H1 (cell line): ENCODE data around the gene ZNF521. TPM values are rescaled to one million over a fixed set of nuclear protein-coding genes. Genes with fewer than 3 reads are reported as not detected.

Source experiments
- CTCF ChIA-PET: fragments of 300-600 bp; sonication (Branson Sonifier 250); formaldehyde crosslinking; loops from one replicate; lab custom pipeline; 2021; ENCODE audit not compliant: partially characterized antibody; lab: Charles Lee
- POLR2A ChIA-PET: fragments of 300-600 bp; sonication (Branson Sonifier 250); formaldehyde crosslinking; loops from one replicate; lab custom pipeline; 2021; ENCODE audit warnings: inconsistent platforms; ENCODE audit not compliant: partially characterized antibody; lab: Charles Lee
- DNase-seq, 2 experiments: peaks; one replicate each; pipeline versions ENCODE4 v3.0.0 to v3.0.0-alpha.2; 2010 to 2022; ENCODE audit warnings: low spot score in 2 of 2, low read depth in 1 of 2, mixed read lengths in 1 of 2
- FAIRE-seq: peaks from 2 replicates; lab custom pipeline; 2011; peaks lifted over from hg19 to GRCh38; lab: Jason Lieb, UNC
- H2AFZ ChIP-seq: 2 replicates; pipeline ENCODE4 v1.8.1; 2012; ENCODE audit warnings: low read length, inconsistent platforms
- H2AK5ac ChIP-seq: 2 replicates; pipeline ENCODE4 v1.6.1; 2013; ENCODE audit warnings: low read depth, low read length
- H2BK120ac ChIP-seq: replicated peaks from 2 replicates; pipeline ENCODE3; 2013; ENCODE audit warnings: low read depth, low read length, inconsistent platforms
- H2BK12ac ChIP-seq: 2 replicates; pipeline ENCODE4 v1.6.1; 2013; ENCODE audit warnings: low read depth, low read length
- H2BK15ac ChIP-seq: 2 replicates; pipeline ENCODE4 v1.6.1; 2013; ENCODE audit warnings: low read length
- H2BK20ac ChIP-seq: 2 replicates; pipeline ENCODE4 v1.6.1; 2013; ENCODE audit warnings: low read length
- H2BK5ac ChIP-seq: 2 replicates; pipeline ENCODE4 v1.6.1; 2013; ENCODE audit warnings: low read depth, low read length
- H3K14ac ChIP-seq: 2 replicates; pipeline ENCODE4 v1.6.1; 2013; ENCODE audit warnings: inconsistent platforms; ENCODE audit not compliant: insufficient read length
- H3K18ac ChIP-seq: 2 replicates; pipeline ENCODE4 v1.6.1; 2013; ENCODE audit warnings: low read length; ENCODE audit errors: extremely low read depth
- H3K23ac ChIP-seq: 2 replicates; pipeline ENCODE4 v1.6.1; 2013; ENCODE audit warnings: inconsistent platforms; ENCODE audit not compliant: insufficient read length
- H3K23me2 ChIP-seq: 2 replicates; pipeline ENCODE4 v1.6.1; 2013; ENCODE audit warnings: low read depth, low read length
- H3K27ac ChIP-seq: 2 replicates; pipeline ENCODE4 v1.6.1; 2011; ENCODE audit warnings: low read depth, low read length, inconsistent platforms
- H3K27me3 ChIP-seq, 4 experiments: replicated peaks in 1 of 4; 1 replicate in 1 of 4; 2 replicates in 3 of 4; pipeline versions ENCODE4 v1.6.1 to v1.8.1; 2011 to 2013; ENCODE audit warnings: low read length in 3 of 4, mild to moderate bottlenecking in 3 of 4, inconsistent platforms in 2 of 4, mixed read lengths in 2 of 4, moderate library complexity in 1 of 4; ENCODE audit not compliant: control insufficient read depth in 3 of 4, insufficient read depth in 3 of 4; ENCODE audit errors: extremely low read depth in 1 of 4
- H3K36me3 ChIP-seq, 4 experiments: 2 replicates each; pipeline versions ENCODE4 v1.6.1 to v1.8.1; 2011 to 2013; ENCODE audit warnings: mild to moderate bottlenecking in 4 of 4, low read length in 3 of 4, moderate library complexity in 2 of 4, control low read depth in 1 of 4, inconsistent platforms in 1 of 4; ENCODE audit not compliant: insufficient read depth in 4 of 4, control insufficient read depth in 2 of 4
- H3K4ac ChIP-seq: replicated peaks from 2 replicates; pipeline ENCODE3; 2013; ENCODE audit warnings: low read length, low read depth, mixed read lengths, inconsistent platforms; ENCODE audit not compliant: insufficient read length
- H3K4me1 ChIP-seq, 4 experiments: replicated peaks in 1 of 4; 1 replicate in 1 of 4; 2 replicates in 3 of 4; pipeline versions ENCODE4 v1.6.1 to v1.8.1; 2011 to 2013; ENCODE audit warnings: low read length in 3 of 4, inconsistent platforms in 2 of 4, mixed read lengths in 1 of 4; ENCODE audit not compliant: insufficient read depth in 4 of 4, control insufficient read depth in 3 of 4
- H3K4me2 ChIP-seq, 2 experiments: 2 replicates each; pipeline versions ENCODE4 v1.6.1 to v1.8.1; 2011 to 2013; ENCODE audit warnings: low read depth in 2 of 2, low read length in 2 of 2, control low read depth in 1 of 2, inconsistent platforms in 1 of 2, mild to moderate bottlenecking in 1 of 2; ENCODE audit not compliant: insufficient read depth in 1 of 2
- H3K4me3 ChIP-seq, 4 experiments: fragments of 200-600, 300-600 bp in 1 of 4; sonication (generic), shearing (Covaris generic), sonication (Bioruptor Twin) in 1 of 4; 2 replicates each; pipeline versions ENCODE4 v1.5.1 to v1.8.1; 2011 to 2016; ENCODE audit warnings: low read length in 4 of 4, low read depth in 3 of 4, control low read depth in 2 of 4, inconsistent platforms in 2 of 4, mild to moderate bottlenecking in 2 of 4, mixed read lengths in 1 of 4, moderate library complexity in 1 of 4; ENCODE audit not compliant: insufficient read depth in 2 of 4; ENCODE audit errors: extremely low read depth in 1 of 4
- H3K56ac ChIP-seq: replicated peaks from 2 replicates; pipeline ENCODE3; 2013; ENCODE audit warnings: low read depth, mild to moderate bottlenecking, mixed read lengths, low read length, inconsistent platforms; ENCODE audit not compliant: insufficient read length
- H3K79me1 ChIP-seq: 2 replicates; pipeline ENCODE4 v1.6.1; 2013; ENCODE audit warnings: low read depth, low read length, control low read depth
- H3K79me2 ChIP-seq, 2 experiments: 2 replicates each; pipeline versions ENCODE4 v1.6.1 to v1.8.1; 2012 to 2013; ENCODE audit warnings: low read length in 2 of 2, mild to moderate bottlenecking in 2 of 2, inconsistent platforms in 1 of 2; ENCODE audit not compliant: insufficient read depth in 2 of 2, control insufficient read depth in 1 of 2
- H3K9ac ChIP-seq, 4 experiments: replicated peaks in 1 of 4; 1 replicate in 1 of 4; 2 replicates in 3 of 4; pipeline versions ENCODE4 v1.6.1 to v1.8.1; 2011 to 2013; ENCODE audit warnings: low read depth in 3 of 4, low read length in 3 of 4, control low read depth in 2 of 4, mild to moderate bottlenecking in 2 of 4, moderate library complexity in 2 of 4, inconsistent platforms in 1 of 4; ENCODE audit errors: extremely low read depth in 1 of 4
- H3K9me3 ChIP-seq, 2 experiments: 2 replicates each; pipeline versions ENCODE4 v1.6.1 to v1.8.1; 2012 to 2013; ENCODE audit warnings: mild to moderate bottlenecking in 2 of 2, moderate library complexity in 2 of 2, control low read depth in 1 of 2, inconsistent platforms in 1 of 2, low read depth in 1 of 2, low read length in 1 of 2, mixed read lengths in 1 of 2; ENCODE audit not compliant: insufficient read depth in 2 of 2
- H4K20me1 ChIP-seq, 2 experiments: replicated peaks in 1 of 2; 2 replicates each; pipeline versions ENCODE3 to v1.8.1; 2011 to 2013; ENCODE audit warnings: inconsistent platforms in 2 of 2, low read length in 2 of 2, mild to moderate bottlenecking in 1 of 2; ENCODE audit not compliant: insufficient read depth in 2 of 2, control insufficient read depth in 1 of 2
- H4K5ac ChIP-seq: 2 replicates; pipeline ENCODE4 v1.6.1; 2013; ENCODE audit warnings: low read length, low read depth, mixed read lengths, inconsistent platforms; ENCODE audit not compliant: insufficient read length
- H4K8ac ChIP-seq: 2 replicates; pipeline ENCODE4 v1.8.0; 2013; ENCODE audit warnings: mild to moderate bottlenecking, moderate library complexity, low read length, inconsistent platforms; ENCODE audit not compliant: insufficient read depth; ENCODE audit errors: extremely low read depth
- H4K91ac ChIP-seq: replicated peaks from 2 replicates; pipeline ENCODE3; 2013; ENCODE audit warnings: low read length, mixed read lengths, inconsistent platforms; ENCODE audit not compliant: insufficient read length
- CEBPB ChIP-seq: IDR thresholded peaks from 2 replicates; pipeline ENCODE4 v1.6.1; 2012; ENCODE audit warnings: low read depth, low read length
- HDAC2 ChIP-seq, 2 experiments: fragments of 300-600 bp in 1 of 2; sonication (generic) in 1 of 2; IDR thresholded peaks; 2 replicates each; pipeline ENCODE4 v1.6.1; 2011 to 2012; ENCODE audit warnings: low read depth in 2 of 2, low read length in 2 of 2, mild to moderate bottlenecking in 2 of 2, moderate library complexity in 2 of 2, borderline replicate concordance in 1 of 2, inconsistent platforms in 1 of 2
- KDM1A ChIP-seq: fragments of 200-600, 300-600 bp; sonication (generic); IDR thresholded peaks from 2 replicates; pipeline ENCODE4 v1.7.1; 2016; ENCODE audit warnings: mild to moderate bottlenecking, low read length, borderline replicate concordance
- POLR2AphosphoS5 ChIP-seq: IDR thresholded peaks from 2 replicates; pipeline ENCODE4 v1.6.1; 2011; ENCODE audit warnings: low read depth, low read length
- RXRA ChIP-seq: IDR thresholded peaks from 2 replicates; pipeline ENCODE4 v1.6.1; 2011; ENCODE audit warnings: low read depth, mild to moderate bottlenecking, low read length, moderate library complexity; ENCODE audit not compliant: insufficient read depth
- SAP30 ChIP-seq: fragments of 300-600 bp; sonication (generic); IDR thresholded peaks from 2 replicates; pipeline ENCODE4 v1.7.1; 2012; ENCODE audit warnings: low read length, moderate library complexity, mild to moderate bottlenecking, inconsistent platforms; ENCODE audit not compliant: insufficient read depth, insufficient replicate concordance
- SIRT6 ChIP-seq: IDR thresholded peaks from one replicate; pipeline ENCODE4 v1.7.1; 2012; ENCODE audit warnings: low read length, inconsistent platforms
- SIX5 ChIP-seq: IDR thresholded peaks from 2 replicates; pipeline ENCODE4 v1.6.1; 2011; ENCODE audit warnings: mild to moderate bottlenecking, low read depth, low read length
- SUZ12 ChIP-seq: fragments of 200-600 bp; sonication (generic); IDR thresholded peaks from 2 replicates; pipeline ENCODE4 v1.6.1; 2012; ENCODE audit warnings: mild to moderate bottlenecking, inconsistent platforms, low read length, moderate library complexity, mixed read lengths
- TCF12 ChIP-seq: IDR thresholded peaks from 2 replicates; pipeline ENCODE4 v1.6.1; 2011; ENCODE audit warnings: low read depth, mild to moderate bottlenecking, low read length
- USF2 ChIP-seq: IDR thresholded peaks from 2 replicates; pipeline ENCODE4 v1.6.1; 2011; ENCODE audit warnings: low read length, improper control_type of control experiment
- WGBS, 2 experiments: shearing (Covaris generic) in 1 of 2; methylation state at CpG; one replicate each; pipeline versions ENCODE4 v1.1.6 to v1.1.7; 2013 to 2015; ENCODE audit warnings: low lambda C conversion rate in 2 of 2, mixed read lengths in 2 of 2, inconsistent platforms in 1 of 2, low coverage in 1 of 2, missing lambda C conversion rate in 1 of 2; ENCODE audit not compliant: insufficient replicate concordance in 2 of 2, insufficient coverage in 1 of 2, insufficient read length in 1 of 2; ENCODE audit errors: extremely low coverage in 1 of 2, missing lambda C conversion rate in 1 of 2; 5-methylcytosine and 5-hydroxymethylcytosine counted together
- polyA plus RNA-seq, 7 experiments: library from polyadenylated mRNA; depleted of rRNA in 3 of 7; stranded (reverse) in 5 of 7; unstranded in 2 of 7; fragments of >200 nt in 5 of 7; fragments of 200-250 nt in 2 of 7; gene quantifications; 1 replicate in 5 of 7; 2 replicates in 1 of 7; 4 replicates in 1 of 7; pipeline versions ENCODE4 v1.2.1 to v1.2.3, GENCODE V29; 2011 to 2013; ENCODE audit warnings: missing spikeins in 2 of 7, mixed read lengths in 2 of 7
- total RNA-seq: library from RNA; stranded (reverse); fragmentation: NEBNext Ultra II Directional; extraction: Animal tissue kit (Norgen Biotek cat#: 25700); gene quantifications from 2 replicates; pipeline ENCODE4 v1.2.1, GENCODE V29; 2021

ZNF521 gene
- total and polyA plus RNA-seq, 2 of the 8 experiments (the other 6 are each of a cell fraction or from before 2014, with no cell fraction given), result 9.5 to 15.8 TPM

- Histone ChIP-seq H2BK15ac (no peak overlapping the region), H3K27me3 (no peaks in the 10 kb centered on the region), H2AFZ (no peak overlapping the region), H2BK120ac (no peak overlapping the region), H4K20me1 (no peaks in the 10 kb centered on the region), H3K9ac (peak overlapping the region in 1 of 4 experiments; percentile 25; a peak in 1 of 7 replicates), H2BK12ac (no peak overlapping the region), H4K91ac (no peak overlapping the region), H3K4me1 (peaks cover 0 to 7% (median 2%) of the 10 kb centered on the region in 4 experiments; a peak in 1 of 7 replicates), H3K27ac (no peak overlapping the region), H3K23me2 (no peaks in the 10 kb centered on the region), H3K23ac (no peak overlapping the region), H2AK5ac (no peak overlapping the region)
- no peak for FAIRE-seq
- CTCF ChIA-PET, result interaction anchor here (0.7 to 1.0 kb wide), 2 partner anchors 10 to 422 kb away, joined by 3 read pairs; no protein-coding TSS in a partner anchor
- 84% methylated on average over 5 of the region's 5 CpGs; no CpG with 5 or more reads in 1 of the 2 experiments for WGBS, 2 experiments
- TF ChIP-seq KDM1A, result no peak
- TF ChIP-seq POLR2AphosphoS5, result no peak
- TF ChIP-seq SIX5, result no peak
- TF ChIP-seq RXRA, result no peak
- no peak for TF ChIP-seq HDAC2 (IDR thresholded peaks at IDR 0.05; ENCODE audit: borderline replicate concordance in 1 of 2, low read depth in 2 of 2, low read length in 2 of 2)
- no peak for TF ChIP-seq SAP30
- no peak for TF ChIP-seq SIRT6
- no peak for TF ChIP-seq USF2
- TF ChIP-seq SUZ12, result no peak
- no peak for TF ChIP-seq TCF12
- TF ChIP-seq CEBPB, result no peak
- TF ChIP-seq, all 59 proteins: peak for 0
- Histone ChIP-seq H2BK5ac (no peak overlapping the region), H4K5ac (no peak overlapping the region), H3K4me2 (no peak overlapping the region), H3K14ac (no peak overlapping the region), H3K56ac (no peak overlapping the region), H3K79me1 (no peaks in the 10 kb centered on the region), H3K9me3 (no peaks in the 10 kb centered on the region), H2BK20ac (no peak overlapping the region), H3K18ac (no peak overlapping the region), H3K4ac (peak overlapping the region; percentile 61), H3K79me2 (no peaks in the 10 kb centered on the region), H3K36me3 (no peaks in the 10 kb centered on the region), H3K4me3 (no peak overlapping the region), H4K8ac (no peak overlapping the region)
- DNase-seq, result no peak
- POLR2A ChIA-PET, result interaction anchor here (1.1 kb wide), 1 partner anchor 11 kb away, joined by 4 read pairs; no protein-coding TSS in a partner anchor
These were observed 112.2 kb downstream of the ZNF521 start for GRCh38 chr18:25239581-25240419.
